Loucy (cell line): ENCODE measurements around the gene SUMO1.

Experiments
- CTCF ChIP-seq: fragments of 200-600 bp; sonication (generic); conservative IDR thresholded peaks from 2 replicates; pipeline ENCODE4 v1.5.1; 2014; ENCODE audit warnings: mild to moderate bottlenecking, antibody characterized with exemption, low read length
- EZH2phosphoT487 ChIP-seq: fragments of 200-600 bp; IDR thresholded peaks from 2 replicates; pipeline ENCODE4 v1.6.1; 2018; ENCODE audit warnings: antibody characterized with exemption, mild to moderate bottlenecking, moderate library complexity, borderline replicate concordance

- TF ChIP-seq CTCF (no peak), EZH2phosphoT487 (no peak)
These were observed 587 bp downstream of the SUMO1 start for GRCh38 chr2:202237787-202238233.
